GM23248 (cell line): ENCODE measurements around the gene C4B.
"Not testable (repeated sequence)": the region's sequence is repeated elsewhere in the genome, so short reads cannot be mapped to it uniquely, and the experiment has no call there.

Source experiments
- EZH2 ChIP-seq: fragments of 200-600 bp; sonication (generic); IDR thresholded peaks from 2 replicates; pipeline ENCODE4 v1.6.1; 2018; ENCODE audit warnings: antibody characterized with exemption, mild to moderate bottlenecking; ENCODE audit not compliant: insufficient read depth, poor library complexity, severe bottlenecking
- EZH2phosphoT487 ChIP-seq: fragments of 200-600 bp; sonication (generic); IDR thresholded peaks from 2 replicates; pipeline ENCODE4 v1.6.1; 2018; ENCODE audit warnings: antibody characterized with exemption, moderate library complexity, mild to moderate bottlenecking, low read depth; ENCODE audit not compliant: insufficient read depth

GRCh38 chr6:32041050-32041321 is 26.4 kb downstream of the C4B start:
- TF ChIP-seq EZH2, EZH2phosphoT487: not testable (repeated sequence)
